GM23248 (cell line): ENCODE data around the gene SMCO2.

Experiments used
- EZH2 ChIP-seq: fragments of 200-600 bp; sonication (generic); IDR thresholded peaks from 2 replicates; pipeline ENCODE4 v1.6.1; 2018; ENCODE audit warnings: antibody characterized with exemption, mild to moderate bottlenecking; ENCODE audit not compliant: insufficient read depth, poor library complexity, severe bottlenecking
- EZH2phosphoT487 ChIP-seq: fragments of 200-600 bp; sonication (generic); IDR thresholded peaks from 2 replicates; pipeline ENCODE4 v1.6.1; 2018; ENCODE audit warnings: antibody characterized with exemption, moderate library complexity, mild to moderate bottlenecking, low read depth; ENCODE audit not compliant: insufficient read depth

- TF ChIP-seq EZH2 (no peak), EZH2phosphoT487 (no peak)
These were observed 76.7 kb downstream of the SMCO2 start for GRCh38 chr12:27523305-27523641.
